CD14-positive monocyte (primary cell): Measurements from ENCODE around the gene KANSL1L. TPM values are rescaled to one million over a fixed set of nuclear protein-coding genes. Genes with fewer than 3 reads are reported as not detected.

Experiments used
- DNase-seq, 3 donors: peaks; one replicate each; pipeline ENCODE4 v3.0.0-alpha.2; 2011 to 2022
- H2AFZ ChIP-seq: 2 replicates; pipeline ENCODE4 v1.6.0; 2012; ENCODE audit warnings: mild to moderate bottlenecking, low read depth, low read length, inconsistent platforms; ENCODE audit not compliant: insufficient read depth, poor library complexity, severe bottlenecking
- H3K27ac ChIP-seq, 2 donors: 1 replicate in 1 of 2; 2 replicates in 1 of 2; pipeline ENCODE4 v1.5.1; 2012 to 2013; ENCODE audit warnings: low read length in 2 of 2, control low read depth in 1 of 2, inconsistent platforms in 1 of 2, low read depth in 1 of 2, mild to moderate bottlenecking in 1 of 2
- H3K27me3 ChIP-seq, 2 donors: one replicate each; pipeline versions ENCODE4 v1.6.0 to v1.6.1; 2011 to 2013; ENCODE audit warnings: low read length in 2 of 2; ENCODE audit not compliant: control insufficient read depth in 2 of 2, insufficient read depth in 2 of 2
- H3K36me3 ChIP-seq, 2 donors: replicated peaks in 1 of 2; 1 replicate in 1 of 2; 2 replicates in 1 of 2; pipeline versions ENCODE4 v1.5.1 to v1.6.1; 2012 to 2013; ENCODE audit warnings: low read length in 2 of 2, control low read depth in 1 of 2, inconsistent platforms in 1 of 2, mild to moderate bottlenecking in 1 of 2; ENCODE audit not compliant: insufficient read depth in 2 of 2, control insufficient read depth in 1 of 2
- H3K4me1 ChIP-seq, 2 donors: 1 replicate in 1 of 2; 2 replicates in 1 of 2; pipeline versions ENCODE4 v1.5.1 to v1.6.1; 2012 to 2013; ENCODE audit warnings: low read length in 2 of 2, control low read depth in 1 of 2, inconsistent platforms in 1 of 2, mild to moderate bottlenecking in 1 of 2, moderate library complexity in 1 of 2; ENCODE audit not compliant: insufficient read depth in 2 of 2, control insufficient read depth in 1 of 2
- H3K4me2 ChIP-seq: replicated peaks from 2 replicates; pipeline ENCODE3; 2012; ENCODE audit warnings: low read length, moderate library complexity, mild to moderate bottlenecking; ENCODE audit not compliant: poor library complexity, severe bottlenecking; ENCODE audit errors: extremely low read depth
- H3K4me3 ChIP-seq, 3 experiments: fragments of 200-600 bp in 1 of 3; sonication (generic) in 1 of 3; replicated peaks in 1 of 3; 1 replicate in 2 of 3; 2 replicates in 1 of 3; pipeline ENCODE4 v1.5.1; 2011 to 2013; ENCODE audit warnings: low read length in 3 of 3, mild to moderate bottlenecking in 3 of 3, control low read depth in 2 of 3, low read depth in 2 of 3, inconsistent platforms in 1 of 3, moderate library complexity in 1 of 3
- H3K79me2 ChIP-seq: 2 replicates; pipeline ENCODE4 v1.6.0; 2012; ENCODE audit warnings: mild to moderate bottlenecking, control low read depth, inconsistent platforms, low read length, moderate library complexity; ENCODE audit not compliant: insufficient read depth
- H3K9ac ChIP-seq: 2 replicates; pipeline ENCODE4 v1.6.0; 2017; ENCODE audit warnings: low read length, mild to moderate bottlenecking; ENCODE audit not compliant: insufficient read depth, poor library complexity, severe bottlenecking
- H3K9me3 ChIP-seq, 2 donors: replicated peaks in 1 of 2; 1 replicate in 1 of 2; 2 replicates in 1 of 2; pipeline versions ENCODE4 v1.5.1 to v1.6.1; 2012 to 2013; ENCODE audit warnings: low read length in 2 of 2, control low read depth in 1 of 2; ENCODE audit not compliant: control insufficient read depth in 1 of 2, insufficient read depth in 1 of 2
- H4K20me1 ChIP-seq: 2 replicates; pipeline ENCODE4 v1.6.0; 2012; ENCODE audit warnings: mild to moderate bottlenecking, low read length, control low read depth, moderate library complexity; ENCODE audit not compliant: insufficient read depth
- H3K27ac Mint-ChIP-seq, 7 donors: one replicate each; pipeline ENCODE4 v1.8.0; 2020; ENCODE audit warnings: mild to moderate bottlenecking in 7 of 7, mixed read lengths in 7 of 7, moderate library complexity in 6 of 7, inconsistent platforms in 2 of 7
- H3K27me3 Mint-ChIP-seq, 3 donors: one replicate each; pipeline ENCODE4 v1.8.0; 2021 to 2022; ENCODE audit warnings: low read depth in 3 of 3, mild to moderate bottlenecking in 3 of 3, mixed read lengths in 3 of 3, moderate library complexity in 3 of 3, inconsistent platforms in 1 of 3
- H3K36me3 Mint-ChIP-seq, 2 donors: one replicate each; pipeline ENCODE4 v1.8.0; 2020; ENCODE audit warnings: mixed read lengths in 2 of 2, inconsistent platforms in 1 of 2, mild to moderate bottlenecking in 1 of 2
- H3K4me1 Mint-ChIP-seq: one replicate; pipeline ENCODE4 v1.8.0; 2020; ENCODE audit warnings: mild to moderate bottlenecking, mixed read lengths
- H3K4me3 Mint-ChIP-seq, 2 donors: one replicate each; pipeline ENCODE4 v1.8.0; 2020; ENCODE audit warnings: mild to moderate bottlenecking in 2 of 2, mixed read lengths in 2 of 2, moderate library complexity in 1 of 2
- H3K9me3 Mint-ChIP-seq, 7 donors: one replicate each; pipeline ENCODE4 v1.8.0; 2020 to 2022; ENCODE audit warnings: mixed read lengths in 7 of 7, mild to moderate bottlenecking in 6 of 7, moderate library complexity in 6 of 7, inconsistent platforms in 2 of 7
- CTCF ChIP-seq: fragments of 200-600 bp; IDR thresholded peaks from one replicate; pipeline ENCODE4 v1.8.0; 2022; ENCODE audit warnings: antibody characterized with exemption, mild to moderate bottlenecking
- WGBS: methylation state at CpG from one replicate; pipeline ENCODE4 v1.1.5; 2013; ENCODE audit warnings: missing lambda C conversion rate; ENCODE audit not compliant: insufficient coverage; 5-methylcytosine and 5-hydroxymethylcytosine counted together
- intact Hi-C, 2 donors: fragments of 100-400 bp; cut with micrococcal nuclease; formaldehyde crosslinking; loops; one replicate each; pipeline versions ENCODE4 v1.15.0 to v1.15.1; 2023
- polyA plus RNA-seq, 3 donors: library from polyadenylated mRNA; depleted of rRNA in 1 of 3; unstranded in 2 of 3; stranded (reverse) in 1 of 3; fragments of 300-500 nt in 2 of 3; fragments of >200 nt in 1 of 3; fragmentation: Illumina TruSeq in 2 of 3; gene quantifications; 1 replicate in 2 of 3; 2 replicates in 1 of 3; pipeline ENCODE4 v1.2.3, GENCODE V29; 2012 to 2021

The KANSL1L gene
- polyA plus RNA-seq, 3 donors, result 1.00 to 11.6 (median 1.3) TPM

DNA sequence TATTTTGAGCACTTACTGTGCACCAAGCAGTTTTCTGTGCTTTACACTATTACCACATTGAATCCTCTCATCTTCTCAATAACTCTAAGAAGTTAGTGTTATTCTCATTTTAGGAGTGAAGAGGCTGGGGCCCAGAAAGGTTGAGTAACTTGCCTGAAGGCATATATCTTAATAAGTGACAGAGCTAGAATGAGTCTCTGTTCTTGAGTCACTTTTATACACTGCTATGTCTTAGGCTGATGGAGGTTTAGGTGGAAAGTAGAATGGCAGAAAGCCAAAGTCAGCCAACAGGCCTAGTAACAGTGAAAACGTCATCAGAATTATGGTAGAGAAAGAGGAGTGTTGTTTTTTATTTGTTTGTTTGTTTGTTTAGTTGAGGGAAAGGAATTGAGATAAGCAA lies 196.6 kb downstream of the KANSL1L start:
- no peaks in the 10 kb centered on the region for H3K4me1 Mint-ChIP-seq
- H3K36me3 Mint-ChIP-seq, result no peaks in the 10 kb centered on the region
- Histone ChIP-seq H3K9me3 (no peaks in the 10 kb centered on the region), H3K4me2 (no peak overlapping the region), H3K27ac (no peak overlapping the region), H3K4me3 (no peak overlapping the region), H3K9ac (no peak overlapping the region), H3K4me1 (no peaks in the 10 kb centered on the region), H3K27me3 (no peaks in the 10 kb centered on the region), H3K79me2 (no peaks in the 10 kb centered on the region), H4K20me1 (no peaks in the 10 kb centered on the region), H3K36me3 (no peaks in the 10 kb centered on the region), H2AFZ (no peak overlapping the region)
- DNase-seq, result no peak
- H3K4me3 Mint-ChIP-seq, result no peak overlapping the region
- no peak for TF ChIP-seq CTCF
- intact Hi-C loops, result no loop called here
- WGBS, result 83% methylated on average over 1 of the region's 1 CpG
- peaks cover 3 to 6% (median 5%) of the 10 kb centered on the region in 3 donors for H3K27me3 Mint-ChIP-seq
- no peaks in the 10 kb centered on the region for H3K9me3 Mint-ChIP-seq
- no peak overlapping the region for H3K27ac Mint-ChIP-seq

GRCh38 chr2:209973328-209973727 lies 197.9 kb downstream of the KANSL1L start:
- intact Hi-C loops, result no loop called here
- H3K27me3 Mint-ChIP-seq, result peaks cover 3 to 5% (median 5%) of the 10 kb centered on the region in 3 donors
- H3K9ac ChIP-seq, result no peak overlapping the region
- no peak overlapping the region for H3K27ac Mint-ChIP-seq
- H2AFZ ChIP-seq, result no peak overlapping the region
- no peak overlapping the region for H3K4me2 ChIP-seq
- H3K4me3 Mint-ChIP-seq, result no peak overlapping the region
- no peak overlapping the region for H3K27ac ChIP-seq
- H3K9me3 ChIP-seq, result no peaks in the 10 kb centered on the region
- no CpG with 5 or more reads among the region's 1 CpG for WGBS
- H3K27me3 ChIP-seq, result no peaks in the 10 kb centered on the region
- no peaks in the 10 kb centered on the region for H3K9me3 Mint-ChIP-seq
- H4K20me1 ChIP-seq, result no peaks in the 10 kb centered on the region
- TF ChIP-seq CTCF, result no peak
- no peaks in the 10 kb centered on the region for H3K4me1 ChIP-seq
- no peak for DNase-seq
- H3K4me1 Mint-ChIP-seq, result no peaks in the 10 kb centered on the region
- H3K36me3 ChIP-seq, result no peaks in the 10 kb centered on the region
- no peaks in the 10 kb centered on the region for H3K36me3 Mint-ChIP-seq
- H3K79me2 ChIP-seq, result no peaks in the 10 kb centered on the region
- no peak overlapping the region for H3K4me3 ChIP-seq

Other genes starting within 250 kb of the KANSL1L start
- 10 to 100 TPM; 32.3 to 38.1 (median 33.8) TPM for gene RPE, start 168.8 kb downstream of the KANSL1L start, polyA plus RNA-seq
- gene ACADL, start 54.0 kb upstream of the KANSL1L start, polyA plus RNA-seq, result not detected
- gene MYL1, start 143.8 kb upstream of the KANSL1L start, polyA plus RNA-seq, result not detected